Measurements from ENCODE around the gene IRS2.

IRS2 gene

GRCh38 chr13:109717686-109718085 lies 68.7 kb downstream of the IRS2 start:
- no peak overlapping the region for H3K4me2 ChIP-seq
- H3K27ac ChIP-seq, result no peak overlapping the region
- no peaks in the 10 kb centered on the region for H3K27me3 ChIP-seq
- no peaks in the 10 kb centered on the region for H4K20me1 ChIP-seq
- peaks cover 17% of the 10 kb centered on the region for H3K36me3 ChIP-seq
- no peaks in the 10 kb centered on the region for H3K4me1 ChIP-seq
- no peak for TF ChIP-seq Cebpa-rat (IDR thresholded peaks at IDR 0.05)
- no peak overlapping the region for H3K9ac ChIP-seq
- H3K4me3 ChIP-seq, result no peak overlapping the region
- H3K9me3 ChIP-seq, result peaks cover 6% of the 10 kb centered on the region; the same call in 1 of the 2 replicates

DNA sequence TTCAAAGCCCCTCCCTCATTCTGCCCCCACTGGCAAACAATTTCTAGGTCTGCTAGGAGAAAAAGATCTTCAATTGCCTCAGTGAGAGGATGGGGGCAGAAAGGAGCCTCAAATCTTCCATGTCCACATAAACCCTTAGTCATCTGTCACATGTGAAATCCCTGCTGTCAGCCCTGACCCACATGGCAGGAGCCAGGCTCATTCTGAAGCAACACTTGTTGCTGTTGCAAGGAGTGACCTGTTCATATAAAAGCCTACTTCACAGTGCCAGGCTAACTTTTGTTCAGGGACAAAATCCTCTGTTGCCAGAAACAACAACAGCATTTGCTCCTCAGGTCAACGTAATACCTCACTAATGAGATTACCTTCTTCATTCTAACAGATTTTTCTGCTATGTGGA lies 70.5 kb downstream of the IRS2 start:
- Histone ChIP-seq H3K4me2 (no peak overlapping the region), H3K36me3 (peaks cover 14% of the 10 kb centered on the region), H3K27me3 (no peaks in the 10 kb centered on the region), H3K9me3 (no peaks in the 10 kb centered on the region), H3K4me1 (peaks cover 5% of the 10 kb centered on the region; the same call in 1 of the 2 replicates), H3K27ac (no peak overlapping the region), H4K20me1 (no peaks in the 10 kb centered on the region), H3K4me3 (no peak overlapping the region), H3K9ac (no peak overlapping the region)
- no peak for TF ChIP-seq Cebpa-rat (IDR thresholded peaks at IDR 0.05)

DNA sequence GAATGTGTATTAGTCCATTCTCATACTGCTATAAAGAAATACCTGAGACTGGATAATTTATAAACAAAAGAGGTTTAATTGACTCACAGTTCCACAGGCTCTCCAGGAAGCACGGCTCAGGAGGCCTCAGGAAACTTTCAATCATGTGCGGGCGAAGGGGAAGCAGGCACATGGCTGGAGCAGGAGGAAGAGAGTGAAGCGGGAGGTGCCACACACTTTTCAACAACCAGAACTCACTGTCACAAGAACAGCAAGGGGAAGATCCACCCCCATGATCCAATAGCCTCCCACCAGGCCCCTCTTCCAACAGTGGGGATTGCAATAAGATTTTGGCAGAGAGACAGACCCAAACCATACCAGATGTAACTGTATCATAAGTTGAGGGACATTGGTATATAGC lies 72.7 kb downstream of the IRS2 start:
- no peak for TF ChIP-seq Cebpa-rat (IDR thresholded peaks at IDR 0.05)
- H3K9me3 ChIP-seq, result peaks cover 8% of the 10 kb centered on the region
- H3K36me3 ChIP-seq, result peaks cover 7% of the 10 kb centered on the region
- H3K27ac ChIP-seq, result no peak overlapping the region
- no peak overlapping the region for H3K9ac ChIP-seq
- no peak overlapping the region for H3K4me2 ChIP-seq
- no peaks in the 10 kb centered on the region for H3K27me3 ChIP-seq
- no peak overlapping the region for H3K4me3 ChIP-seq
- H3K4me1 ChIP-seq, result peaks cover 13% of the 10 kb centered on the region; the same call in 1 of the 2 replicates
- no peaks in the 10 kb centered on the region for H4K20me1 ChIP-seq

DNA sequence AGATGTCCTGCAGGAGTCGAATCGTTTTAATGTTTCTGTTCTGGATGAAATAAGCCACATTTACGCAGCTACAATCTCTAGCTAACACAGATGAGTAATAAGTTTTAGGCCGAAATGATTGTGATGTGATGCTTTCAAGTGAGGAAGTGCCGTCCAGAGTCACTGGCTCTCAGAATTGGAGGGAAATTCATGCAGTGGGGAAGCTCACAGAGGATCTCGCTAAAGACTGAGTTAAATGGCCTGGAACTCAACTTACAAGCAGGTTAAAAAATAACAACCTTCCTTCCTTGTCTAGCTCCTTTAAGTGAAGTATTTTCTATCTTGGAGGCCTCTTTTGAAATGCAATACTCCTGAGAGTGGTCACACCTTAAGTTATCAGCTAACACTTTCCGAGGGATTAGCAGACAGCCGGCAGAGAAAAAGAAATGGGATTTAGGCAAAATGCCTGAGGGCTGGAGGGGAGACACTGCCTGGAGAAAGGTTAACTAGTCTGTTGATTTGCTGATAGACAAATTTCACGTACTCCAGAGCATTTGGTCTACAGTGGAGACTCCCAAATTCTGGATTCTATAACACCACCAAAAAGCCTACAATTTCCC lies 74.2 kb downstream of the IRS2 start:
- Histone ChIP-seq H3K4me3 (no peak overlapping the region), H4K20me1 (no peaks in the 10 kb centered on the region), H3K27ac (no peak overlapping the region), H3K36me3 (no peaks in the 10 kb centered on the region), H3K27me3 (no peaks in the 10 kb centered on the region), H3K4me2 (no peak overlapping the region), H3K9me3 (peaks cover 8% of the 10 kb centered on the region), H3K4me1 (peaks cover 27% of the 10 kb centered on the region), H3K9ac (no peak overlapping the region)
- no peak for TF ChIP-seq Cebpa-rat (IDR thresholded peaks at IDR 0.05)

DNA sequence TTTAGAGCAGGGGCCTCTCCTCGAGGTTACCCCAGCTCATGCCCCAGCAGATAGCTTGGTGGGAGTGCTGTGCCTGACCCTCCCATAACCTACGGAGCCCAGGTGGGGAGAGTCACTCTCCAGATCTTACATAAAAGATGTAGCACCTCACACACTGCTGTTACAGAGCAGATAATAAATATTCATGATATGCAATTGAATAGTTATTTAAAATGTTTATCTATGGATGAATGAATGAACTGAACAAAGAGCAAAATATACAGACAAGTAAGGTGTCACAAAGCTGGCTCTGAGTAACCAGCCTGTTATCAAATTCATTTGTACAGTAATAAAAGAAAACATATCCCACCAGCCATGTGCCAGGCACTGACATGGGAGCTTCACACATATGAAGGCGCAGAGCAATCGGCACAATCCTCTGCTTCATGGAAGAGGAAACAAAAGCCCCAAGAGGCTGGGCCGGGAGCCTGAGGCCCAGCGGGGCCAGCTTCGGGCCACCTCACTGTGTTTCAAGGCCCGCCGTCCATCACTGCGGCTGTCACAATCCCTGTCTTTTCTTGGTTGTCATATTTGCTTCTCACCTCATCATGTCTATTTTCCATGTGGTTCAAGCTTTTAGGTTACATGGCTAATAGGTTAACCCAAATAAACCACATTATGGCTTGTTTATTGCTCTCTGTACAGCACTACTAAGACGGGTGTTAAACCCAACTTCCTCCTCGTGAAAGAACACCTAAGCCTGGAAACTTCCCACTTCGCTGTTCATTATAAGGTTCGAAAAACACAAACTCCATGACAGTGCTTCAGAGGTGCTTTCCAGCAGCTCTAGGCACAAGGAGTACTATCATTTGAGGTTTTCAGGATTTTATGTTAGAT lies 78.4 kb downstream of the IRS2 start:
- Histone ChIP-seq H3K9ac (peak overlapping the region; percentile 76), H3K4me1 (peaks cover 62% of the 10 kb centered on the region), H3K4me2 (peak overlapping the region; percentile 90), H3K9me3 (peaks cover 20% of the 10 kb centered on the region), H3K4me3 (peak overlapping the region; percentile 54), H4K20me1 (no peaks in the 10 kb centered on the region), H3K27ac (peak overlapping the region; percentile 95), H3K27me3 (no peaks in the 10 kb centered on the region), H3K36me3 (peaks cover 8% of the 10 kb centered on the region; the same call in 1 of the 2 replicates)
- no peak for TF ChIP-seq Cebpa-rat (IDR thresholded peaks at IDR 0.05)

- TF ChIP-seq Cebpa-rat (IDR thresholded peaks at IDR 0.05), result peak; percentile 97
- Histone ChIP-seq H3K27me3 (no peaks in the 10 kb centered on the region), H3K4me3 (peak overlapping the region; percentile 54), H3K27ac (peak overlapping the region; percentile 95), H3K4me2 (peak overlapping the region; percentile 90), H3K9me3 (peaks cover 23% of the 10 kb centered on the region), H3K9ac (peak overlapping the region; percentile 76), H3K4me1 (peaks cover 62% of the 10 kb centered on the region), H3K36me3 (peaks cover 8% of the 10 kb centered on the region; the same call in 1 of the 2 replicates), H4K20me1 (no peaks in the 10 kb centered on the region)
Measured at GRCh38 chr13:109707044-109707741, 79.2 kb downstream of the IRS2 start.

DNA sequence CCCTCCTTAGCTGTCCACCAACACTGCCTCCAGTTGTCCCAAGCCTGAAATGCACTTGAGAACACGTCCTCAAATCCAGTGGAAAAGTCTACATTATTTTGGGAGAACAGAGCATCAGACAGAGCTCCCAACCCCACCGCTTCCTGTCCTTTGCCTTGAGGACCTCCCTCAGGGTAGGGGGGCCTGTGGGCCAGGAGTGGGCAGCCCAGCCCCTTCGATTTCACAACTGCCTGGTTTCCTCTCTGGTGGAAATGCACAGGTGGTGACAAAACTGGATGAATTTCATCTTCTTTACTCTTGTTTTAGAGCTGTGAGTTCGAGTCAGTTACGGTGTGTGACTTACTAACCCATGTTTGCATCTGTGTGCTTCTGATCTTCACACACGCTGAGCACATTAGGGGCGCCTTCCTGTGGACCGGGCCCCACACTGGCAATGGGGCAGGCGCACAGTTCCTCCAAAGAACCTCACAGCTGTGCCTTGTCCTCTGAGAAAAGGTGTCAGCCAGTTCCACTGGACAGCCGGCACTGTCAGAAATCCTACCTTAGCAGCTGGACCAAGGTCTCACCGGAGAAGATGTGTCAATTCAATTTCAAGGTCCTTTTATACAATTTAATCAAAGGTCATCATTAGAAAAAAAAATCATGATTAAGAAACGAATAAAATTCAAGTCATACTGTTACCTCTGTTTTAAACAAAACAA lies 80.2 kb downstream of the IRS2 start:
- Histone ChIP-seq H3K27me3 (no peaks in the 10 kb centered on the region), H3K27ac (peak overlapping the region; percentile 95), H3K4me1 (peaks cover 68% of the 10 kb centered on the region), H3K4me3 (peak overlapping the region; percentile 33), H3K9ac (peak overlapping the region; percentile 76), H3K9me3 (peaks cover 26% of the 10 kb centered on the region), H3K4me2 (peak overlapping the region; percentile 90), H3K36me3 (peaks cover 8% of the 10 kb centered on the region; the same call in 1 of the 2 replicates), H4K20me1 (no peaks in the 10 kb centered on the region)
- TF ChIP-seq Cebpa-rat (IDR thresholded peaks at IDR 0.05), result peak; percentile 60; the same call in 1 of the 2 replicates

DNA sequence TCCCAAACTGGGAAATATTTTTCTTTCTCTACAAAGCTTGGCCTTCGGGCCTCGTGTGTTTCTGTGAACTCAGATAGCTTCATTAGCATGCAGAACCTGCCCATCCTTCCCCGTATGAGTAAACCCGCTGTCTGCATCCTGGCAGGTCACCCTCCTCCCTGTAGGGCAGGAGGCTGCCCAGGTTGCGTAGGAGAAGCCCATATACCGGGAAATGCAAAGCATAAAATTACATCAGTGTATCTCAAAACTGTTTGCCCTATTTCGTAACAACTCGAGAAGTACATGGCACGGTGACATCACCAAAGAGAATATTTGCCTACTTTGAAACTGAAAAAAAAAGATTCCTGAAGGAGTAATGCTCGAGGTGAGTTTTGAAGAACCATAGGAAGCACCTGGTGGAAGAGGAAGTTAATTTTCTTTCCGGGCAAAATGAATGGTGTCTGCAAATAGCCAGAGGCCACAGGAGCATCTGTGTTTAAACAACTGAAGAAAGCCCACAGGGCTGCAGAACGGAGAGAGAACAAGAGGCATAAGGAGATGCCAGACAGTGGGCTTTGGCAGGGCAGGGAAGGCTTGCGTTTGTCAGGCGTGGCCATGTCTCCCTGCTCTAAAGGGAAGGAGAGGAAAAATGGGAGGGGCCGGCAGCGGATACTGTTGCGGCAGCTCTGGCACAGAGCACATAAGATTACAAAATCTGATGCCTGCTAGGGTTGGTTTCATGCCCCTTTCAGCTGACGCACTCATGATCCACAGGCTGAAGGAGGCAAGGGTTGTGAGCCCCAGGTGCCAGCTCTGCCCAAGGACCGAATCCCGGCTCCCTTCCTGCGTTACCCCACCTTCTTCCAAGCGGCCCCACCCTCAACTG lies 81.4 kb downstream of the IRS2 start:
- no peaks in the 10 kb centered on the region for H3K27me3 ChIP-seq
- peak overlapping the region; percentile 33 for H3K4me3 ChIP-seq
- H4K20me1 ChIP-seq, result no peaks in the 10 kb centered on the region
- H3K4me1 ChIP-seq, result peaks cover 67% of the 10 kb centered on the region
- TF ChIP-seq Cebpa-rat (IDR thresholded peaks at IDR 0.05), result peak; percentile 68; the same call in 1 of the 2 replicates
- peak overlapping the region; percentile 90 for H3K4me2 ChIP-seq
- peaks cover 8% of the 10 kb centered on the region; the same call in 1 of the 2 replicates for H3K36me3 ChIP-seq
- H3K9ac ChIP-seq, result peak overlapping the region; percentile 76
- peak overlapping the region; percentile 95 for H3K27ac ChIP-seq
- H3K9me3 ChIP-seq, result peaks cover 26% of the 10 kb centered on the region
